Airway epithelial cell (primary cell): ENCODE results near the gene TFG. TPM values are rescaled to one million over a fixed set of nuclear protein-coding genes. Genes with fewer than 3 reads are reported as not detected.

Experiments used
- total RNA-seq: library from RNA; depleted of rRNA; stranded (reverse); fragments of >200 nt; gene quantifications from 2 replicates; pipeline ENCODE4 v1.2.3, GENCODE V29; 2015

The TFG gene
- total RNA-seq: 95.8 and 123 TPM in 2 replicates

DNA sequence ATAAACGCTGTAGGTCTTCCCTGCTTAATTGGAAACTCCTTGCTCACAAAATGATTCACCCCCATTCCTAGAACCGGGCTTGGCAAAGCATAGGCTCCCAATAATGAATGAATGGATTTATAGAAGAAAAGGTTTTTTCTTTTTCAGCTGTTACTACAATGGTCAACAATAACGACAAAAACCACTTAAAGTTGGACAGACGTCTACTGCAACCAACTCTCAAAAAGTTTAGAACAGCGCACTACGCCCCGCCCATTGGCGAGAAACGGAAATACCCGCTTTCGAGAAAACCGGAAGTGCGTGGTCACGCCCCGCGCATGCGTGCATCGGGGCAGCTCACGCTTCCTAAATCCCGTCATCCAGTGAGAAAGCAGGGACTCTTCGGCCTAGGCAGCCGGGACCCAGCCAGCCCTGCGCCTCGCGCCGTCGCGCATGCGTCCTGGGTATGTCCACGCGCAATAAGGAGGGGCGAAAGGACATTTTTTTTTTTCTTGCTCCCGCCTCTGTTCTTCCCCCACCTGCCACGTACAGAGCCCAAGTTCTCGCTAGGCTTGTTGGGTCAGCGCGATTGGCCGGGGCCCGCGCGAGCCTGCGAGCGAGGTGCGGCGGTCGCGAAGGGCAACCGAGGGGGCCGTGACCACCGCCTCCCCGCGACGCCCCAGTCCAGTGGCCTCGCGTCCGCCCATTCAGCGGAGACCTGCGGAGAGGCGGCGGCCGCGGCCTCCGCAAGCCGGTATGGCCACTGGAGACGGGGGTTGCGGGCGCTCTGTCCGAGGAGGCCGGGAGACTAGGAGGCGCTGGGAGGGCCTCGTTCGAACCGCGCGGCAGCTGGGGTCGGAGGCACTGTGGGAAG lies at the start of gene TFG:
TFG (plus strand) TSS at position 506 of the 853 bp plus-strand sequence. CDS start 4,192 bp downstream, outside the sequence.

Other genes starting within 250 kb of the TFG start
- gene TMEM45A, start 216.9 kb upstream of the TFG start, total RNA-seq: 9.6 and 13.2 TPM in 2 replicates
- not detected in 2 replicates for gene ADGRG7, start 99.9 kb upstream of the TFG start, total RNA-seq